HEK293T (cell line): ENCODE results near the gene TBC1D3B.

Experiments
- CTCF ChIA-PET: fragments of 350-600 bp; formaldehyde crosslinking; extraction: SDS; loops from one replicate; lab custom pipeline; 2021; ENCODE audit warnings: antibody characterized with exemption, inconsistent platforms; lab: Yijun Ruan, JAX
- POLR2A ChIA-PET: fragments of 350-600 bp; formaldehyde crosslinking; extraction: SDS; loops from one replicate; lab custom pipeline; 2020; ENCODE audit warnings: antibody characterized with exemption, inconsistent platforms; lab: Yijun Ruan, JAX
- DNase-seq: peaks from one replicate; pipeline ENCODE4 v3.0.0; 2012; ENCODE audit warnings: mixed read lengths; ENCODE audit errors: extremely low spot score
- ARNT ChIP-seq: fragments of 450-650 bp; IDR thresholded peaks from 2 replicates; pipeline ENCODE4 v1.6.1; 2017; ENCODE audit warnings: mild to moderate bottlenecking
- BHLHE40 ChIP-seq: fragments of 450-650 bp; IDR thresholded peaks from 2 replicates; pipeline ENCODE4 v1.6.1; 2016; ENCODE audit warnings: mild to moderate bottlenecking, moderate library complexity, borderline replicate concordance
- CTBP1 ChIP-seq: fragments of 450-650 bp; IDR thresholded peaks from 2 replicates; pipeline ENCODE4 v1.6.1; 2016; ENCODE audit warnings: borderline replicate concordance
- ELF4 ChIP-seq: fragments of 450-650 bp; IDR thresholded peaks from 2 replicates; pipeline ENCODE4 v1.6.1; 2017; ENCODE audit warnings: antibody characterized with exemption
- FOXA1 ChIP-seq: fragments of 450-650 bp; IDR thresholded peaks from 2 replicates; pipeline ENCODE4 v1.6.1; 2016; ENCODE audit warnings: mild to moderate bottlenecking
- FOXK2 ChIP-seq: fragments of 450-650 bp; IDR thresholded peaks from 2 replicates; pipeline ENCODE4 v1.6.1; 2016; ENCODE audit warnings: mild to moderate bottlenecking
- FOXM1 ChIP-seq: fragments of 450-650 bp; IDR thresholded peaks from 2 replicates; pipeline ENCODE4 v1.6.1; 2017; ENCODE audit warnings: mild to moderate bottlenecking, borderline replicate concordance
- HDGF ChIP-seq: fragments of 450-650 bp; IDR thresholded peaks from 2 replicates; pipeline ENCODE4 v1.6.1; 2017; ENCODE audit warnings: antibody characterized with exemption, borderline replicate concordance
- L3MBTL2 ChIP-seq: fragments of 450-650 bp; conservative IDR thresholded peaks from 2 replicates; pipeline ENCODE4 v1.6.1; 2016; ENCODE audit warnings: mild to moderate bottlenecking
- LEF1 ChIP-seq: fragments of 450-650 bp; IDR thresholded peaks from 2 replicates; pipeline ENCODE4 v1.6.1; 2017; ENCODE audit warnings: mild to moderate bottlenecking, borderline replicate concordance
- NFRKB ChIP-seq: fragments of 450-650 bp; IDR thresholded peaks from 2 replicates; pipeline ENCODE4 v1.6.1; 2016; ENCODE audit warnings: mild to moderate bottlenecking, moderate library complexity
- PKNOX1 ChIP-seq: fragments of 450-650 bp; IDR thresholded peaks from 2 replicates; pipeline ENCODE4 v1.6.1; 2016
- SP1 ChIP-seq: fragments of 450-650 bp; IDR thresholded peaks from 2 replicates; pipeline ENCODE4 v1.6.1; 2017
- SUZ12 ChIP-seq: fragments of 450-650 bp; IDR thresholded peaks from 2 replicates; pipeline ENCODE4 v1.6.1; 2016; ENCODE audit warnings: mild to moderate bottlenecking
- TARDBP ChIP-seq: fragments of 450-650 bp; IDR thresholded peaks from 2 replicates; pipeline ENCODE4 v1.6.1; 2016
- ZNF384 ChIP-seq: fragments of 450-650 bp; IDR thresholded peaks from 2 replicates; pipeline ENCODE4 v1.6.1; 2016

Gene TBC1D3B

DNA sequence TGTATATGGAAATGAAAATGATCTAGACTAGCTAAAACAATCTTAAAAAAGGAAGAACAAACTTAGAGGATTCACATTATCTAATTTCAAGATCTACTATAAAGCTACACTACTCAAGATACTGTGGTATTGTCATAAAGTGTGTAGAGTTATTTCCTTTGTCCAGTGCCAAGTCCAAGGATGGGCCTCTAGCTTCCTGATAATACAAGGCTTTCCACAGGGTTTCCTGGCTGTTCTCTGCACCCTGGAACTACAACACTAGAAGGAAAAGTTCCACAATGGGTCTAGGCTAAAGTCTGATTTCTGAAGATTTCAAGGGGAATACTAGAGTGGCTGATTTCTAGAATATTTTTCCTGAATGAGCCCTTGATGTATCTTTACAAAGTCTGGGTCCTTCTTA, 34.2 kb downstream of the TBC1D3B start:
- no peak for DNase-seq
- TF ChIP-seq FOXM1 (no peak), NFRKB (no peak), BHLHE40 (no peak), CTBP1 (no peak), SUZ12 (no peak), FOXK2 (no peak)
- POLR2A ChIA-PET: no interaction called here
- CTCF ChIA-PET: no interaction called here

DNA sequence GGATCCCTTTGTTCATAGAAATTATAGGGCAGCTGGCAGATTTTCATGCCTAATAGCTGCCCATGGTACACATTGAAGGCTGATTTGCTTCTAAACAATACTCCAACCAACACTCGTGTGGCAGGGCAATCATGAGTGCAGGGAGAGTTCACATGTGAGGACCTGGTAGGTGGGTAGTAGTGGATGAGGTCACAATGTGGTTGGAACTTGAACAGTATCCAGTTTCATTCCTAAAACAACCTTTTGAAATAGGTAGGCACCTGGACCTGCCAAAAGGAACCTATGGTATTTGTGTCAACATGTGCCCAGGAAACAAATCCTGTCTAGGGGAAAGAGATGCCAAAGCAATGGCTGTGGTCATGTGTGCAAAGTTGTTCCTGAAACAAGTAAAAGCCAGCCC, 40.0 kb downstream of the TBC1D3B start:
- ChIA-PET CTCF (interaction anchor here (3.0 kb wide), 1 partner anchor 12 kb away, joined by 10 read pairs; no protein-coding TSS in a partner anchor), POLR2A (no interaction called here)
- no peak for DNase-seq

DNA sequence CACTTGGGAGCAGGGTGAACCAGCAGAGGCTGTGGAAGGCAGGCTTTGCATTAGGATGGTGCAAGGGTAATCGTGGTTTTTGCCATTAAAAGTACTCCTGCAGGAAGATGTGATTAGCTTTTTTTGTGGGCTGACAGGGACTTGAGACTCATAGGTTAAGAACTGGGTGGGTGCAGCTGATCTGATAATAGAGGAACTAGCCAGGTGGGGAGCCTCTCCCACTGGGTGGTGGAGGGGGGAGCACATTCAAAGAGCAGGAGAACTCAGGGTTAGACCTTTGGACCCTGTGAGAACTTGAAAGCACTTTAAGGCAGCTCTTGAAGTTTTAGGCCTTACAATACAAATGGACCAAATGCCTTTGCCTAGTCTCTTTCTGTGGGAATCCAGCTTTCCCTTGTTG, 40.4 kb downstream of the TBC1D3B start:
- TF ChIP-seq BHLHE40: no peak
- TF ChIP-seq PKNOX1: no peak
- CTCF ChIA-PET: interaction anchor here (0.6 to 3.0 kb wide), 2 partner anchors 13 to 15 kb away, joined by 3 to 10 read pairs; no protein-coding TSS in a partner anchor
- DNase-seq: no peak
- POLR2A ChIA-PET: no interaction called here

More for the DNA sequence above, 40.0 kb downstream of the TBC1D3B start:
- TF ChIP-seq BHLHE40: no peak
- no peak for TF ChIP-seq PKNOX1
- TF ChIP-seq SP1: no peak
- TF ChIP-seq FOXM1: no peak
- no peak for TF ChIP-seq L3MBTL2
- TF ChIP-seq ARNT: no peak
- no peak for TF ChIP-seq ELF4
- TF ChIP-seq SUZ12: no peak
- TF ChIP-seq HDGF: no peak

DNA sequence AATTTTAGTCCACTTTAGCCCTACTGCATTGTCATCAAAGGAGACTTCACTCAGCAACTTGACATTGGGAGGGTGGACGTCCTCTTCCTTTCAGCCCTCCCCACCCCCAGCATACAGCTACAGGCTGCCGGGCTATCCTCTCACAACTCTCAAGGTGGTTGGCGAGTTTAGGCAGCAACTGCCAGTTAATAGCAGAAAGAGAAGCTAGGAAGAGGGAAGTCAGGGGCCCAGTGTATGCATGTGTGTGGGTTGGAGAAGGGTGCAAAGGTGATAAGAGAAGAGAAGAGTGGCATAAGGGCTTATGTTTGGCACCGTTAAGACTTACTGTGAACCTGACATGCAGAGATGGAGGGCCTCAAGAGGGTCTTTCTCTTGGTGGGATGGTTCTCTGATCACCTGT, 41.0 kb downstream of the TBC1D3B start:
- DNase-seq: no peak
- TF ChIP-seq FOXA1: no peak
- no peak for TF ChIP-seq ELF4
- TF ChIP-seq LEF1: no peak
- TF ChIP-seq BHLHE40: no peak
- ChIA-PET CTCF (interaction anchor here (0.6 to 3.0 kb wide), 2 partner anchors 13 to 15 kb away, joined by 3 to 10 read pairs; no protein-coding TSS in a partner anchor), POLR2A (no interaction called here)

DNA sequence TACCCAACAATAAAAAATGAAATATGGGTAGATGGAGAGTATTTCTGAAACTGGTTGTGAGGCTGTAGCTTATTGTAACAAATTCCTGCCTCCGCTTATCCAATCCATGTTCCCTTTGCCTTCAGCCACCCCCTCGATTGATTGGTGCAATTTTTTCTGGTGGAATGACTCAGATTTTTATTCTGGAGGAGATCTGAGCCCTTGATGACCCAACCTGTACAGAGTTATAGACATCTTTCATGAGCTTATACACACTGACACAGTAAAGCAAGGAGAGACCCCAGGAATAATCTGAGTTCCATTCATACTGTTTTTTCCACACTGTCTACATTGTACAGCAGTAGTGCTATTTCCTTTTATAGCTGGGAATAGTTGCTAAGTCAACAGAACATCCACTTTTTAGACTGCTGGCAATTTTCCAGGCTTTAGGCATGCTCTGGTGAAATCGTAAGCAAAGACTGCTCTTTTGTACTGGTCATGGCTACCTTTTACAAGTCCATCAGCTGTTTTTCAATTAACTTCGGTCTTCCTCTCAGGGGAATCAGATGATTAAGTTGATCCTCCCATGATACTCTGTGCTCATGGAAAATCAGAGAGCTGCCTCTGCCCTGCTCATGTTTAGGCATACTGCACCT, 42.7 kb downstream of the TBC1D3B start:
- POLR2A ChIA-PET: interaction anchor here (1.3 kb wide), 1 partner anchor 352 kb away, joined by 4 read pairs; the partner anchor contains the start of gene ZNHIT3
- no peak for DNase-seq
- TF ChIP-seq SUZ12 (no peak), FOXK2 (no peak), FOXA1 (no peak), BHLHE40 (no peak), SP1 (no peak), TARDBP (no peak), NFRKB (no peak), FOXM1 (no peak), HDGF (no peak), ELF4 (no peak), ZNF384 (no peak), PKNOX1 (no peak), ARNT (no peak), CTBP1 (no peak), LEF1 (no peak), L3MBTL2 (no peak)
- CTCF ChIA-PET: interaction anchor here (1.3 to 3.1 kb wide), 3 partner anchors 14 to 158 kb away, joined by 5 to 25 read pairs (median 7); no protein-coding TSS in a partner anchor

- no peak for DNase-seq
- ChIA-PET POLR2A (interaction anchor here (1.3 kb wide), 1 partner anchor 354 kb away, joined by 4 read pairs; the partner anchor contains the start of gene ZNHIT3), CTCF (interaction anchor here (0.7 to 3.1 kb wide), 4 partner anchors 14 to 157 kb away, joined by 3 to 25 read pairs (median 6); no protein-coding TSS in a partner anchor)
Observed at GRCh38 chr17:36132421-36132831, 44.0 kb downstream of the TBC1D3B start.

More at GRCh38 chr17:36132421-36132831, 44.0 kb downstream of the TBC1D3B start:
- TF ChIP-seq PKNOX1: no peak
- TF ChIP-seq CTBP1: no peak
- TF ChIP-seq TARDBP: no peak
- TF ChIP-seq FOXM1: no peak
- no peak for TF ChIP-seq ARNT
